ENCODE data around the gene SHOX. TPM values are rescaled to one million over a fixed set of nuclear protein-coding genes. Genes with fewer than 3 reads are reported as not detected.

SHOX gene
- total RNA-seq, 3 donors from 2014 or later, result 0.33 to 0.80 TPM; not detected in 1

GRCh38 chrX:679291-679979 is 48.8 kb downstream of the SHOX start:
- TF ChIP-seq CTCF (IDR thresholded peaks at IDR 0.05) (no peak), POLR2A (IDR thresholded peaks at IDR 0.05) (no peak), POLR2AphosphoS5 (IDR thresholded peaks at IDR 0.05) (no peak)
- Histone ChIP-seq H3K27me3 (peaks cover 0 to 15% of the 10 kb centered on the region in 2 donors), H3K27ac (no peak overlapping the region), H3K36me3 (no peaks in the 10 kb centered on the region), H3K4me1 (no peaks in the 10 kb centered on the region), H3K9me3 (peaks cover 3 to 4% of the 10 kb centered on the region in 2 donors), H3K4me3 (no peak overlapping the region)
- DNase-seq (ENCODE audit: low spot score in 2 of 2), result no peak
- intact Hi-C loops (cut with DNase I; ENCODE audit: low total_unique reads), result no loop called here

- Histone ChIP-seq H3K4me3 (no peak overlapping the region), H3K9me3 (peaks cover 0 to 2% of the 10 kb centered on the region in 2 donors), H3K36me3 (no peaks in the 10 kb centered on the region), H3K27ac (no peak overlapping the region), H3K4me1 (no peaks in the 10 kb centered on the region), H3K27me3 (peaks cover 0 to 10% of the 10 kb centered on the region in 2 donors)
- no peak for TF ChIP-seq POLR2A (IDR thresholded peaks at IDR 0.05)
- TF ChIP-seq POLR2AphosphoS5 (IDR thresholded peaks at IDR 0.05), result no peak
- DNase-seq (ENCODE audit: low spot score in 2 of 2), result no peak
- intact Hi-C loops (cut with DNase I; ENCODE audit: low total_unique reads), result no loop called here
These were observed 49.5 kb downstream of the SHOX start for GRCh38 chrX:680062-680461.

GRCh38 chrX:681989-682388 is 51.4 kb downstream of the SHOX start:
- peaks cover 0 to 10% of the 10 kb centered on the region in 2 donors for H3K27me3 ChIP-seq
- H3K36me3 ChIP-seq, result no peaks in the 10 kb centered on the region
- no peak overlapping the region for H3K4me3 ChIP-seq
- DNase-seq (ENCODE audit: low spot score in 2 of 2), result no peak
- H3K9me3 ChIP-seq, result peaks cover 0 to 2% of the 10 kb centered on the region in 2 donors
- intact Hi-C loops (cut with DNase I; ENCODE audit: low total_unique reads), result no loop called here
- TF ChIP-seq CTCF (IDR thresholded peaks at IDR 0.05) (no peak), POLR2A (IDR thresholded peaks at IDR 0.05) (no peak), POLR2AphosphoS5 (IDR thresholded peaks at IDR 0.05) (no peak)
- no peaks in the 10 kb centered on the region for H3K4me1 ChIP-seq
- no peak overlapping the region for H3K27ac ChIP-seq

DNA sequence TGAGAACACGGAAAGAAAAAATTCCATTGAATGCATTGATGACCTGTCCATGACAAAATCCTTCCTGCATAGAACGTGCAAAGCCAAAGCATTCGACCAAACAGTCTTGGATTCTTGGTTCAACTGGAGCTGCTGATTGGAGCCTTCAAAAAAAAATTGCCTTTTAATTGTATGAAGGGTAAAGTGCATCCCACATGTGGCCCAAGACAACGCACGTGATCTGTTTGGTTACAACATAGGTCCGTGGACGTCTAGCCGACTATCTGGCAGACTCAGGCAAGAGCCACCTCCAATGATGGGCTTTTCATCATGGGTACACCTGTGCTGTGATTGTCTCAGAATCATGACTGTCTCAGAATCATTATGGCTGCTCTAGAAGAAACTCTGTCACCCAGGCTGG is 52.3 kb downstream of the SHOX start:
- Histone ChIP-seq H3K4me3 (no peak overlapping the region), H3K9me3 (peaks cover 0 to 2% of the 10 kb centered on the region in 2 donors), H3K36me3 (no peaks in the 10 kb centered on the region), H3K27ac (no peak overlapping the region), H3K4me1 (no peaks in the 10 kb centered on the region), H3K27me3 (peaks cover 0 to 10% of the 10 kb centered on the region in 2 donors)
- intact Hi-C loops (cut with DNase I; ENCODE audit: low total_unique reads), result no loop called here
- DNase-seq (ENCODE audit: low spot score in 2 of 2), result no peak
- no peak for TF ChIP-seq POLR2AphosphoS5 (IDR thresholded peaks at IDR 0.05)
- no peak for TF ChIP-seq POLR2A (IDR thresholded peaks at IDR 0.05)
- no peak for TF ChIP-seq CTCF (IDR thresholded peaks at IDR 0.05)

DNA sequence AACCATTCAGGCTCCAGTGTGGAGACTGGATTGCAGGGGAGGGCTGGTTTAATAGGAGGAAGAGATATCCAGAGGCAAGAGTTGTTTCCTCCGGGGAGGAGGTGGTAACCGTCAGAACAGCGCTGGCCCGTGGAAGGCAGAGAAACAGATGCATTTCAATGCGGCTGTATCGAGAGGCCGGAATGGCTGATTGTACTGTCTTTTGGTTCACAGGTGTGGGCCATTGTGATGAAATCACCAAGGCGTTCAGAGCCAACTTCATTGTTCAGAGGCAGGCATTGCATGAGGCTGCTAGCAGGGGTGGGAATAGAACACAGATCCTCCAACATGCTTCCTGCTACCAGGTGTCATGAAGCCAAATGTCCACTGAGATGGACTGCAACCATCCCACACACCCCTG is 53.0 kb downstream of the SHOX start:
- H3K27me3 ChIP-seq, result peaks cover 0 to 10% of the 10 kb centered on the region in 2 donors
- no peak overlapping the region for H3K4me3 ChIP-seq
- H3K36me3 ChIP-seq, result no peaks in the 10 kb centered on the region
- no peak for DNase-seq (ENCODE audit: low spot score in 2 of 2)
- no peak overlapping the region for H3K27ac ChIP-seq
- peaks cover 0 to 2% of the 10 kb centered on the region in 2 donors for H3K9me3 ChIP-seq
- no peaks in the 10 kb centered on the region for H3K4me1 ChIP-seq
- TF ChIP-seq POLR2A (IDR thresholded peaks at IDR 0.05), result no peak
- TF ChIP-seq POLR2AphosphoS5 (IDR thresholded peaks at IDR 0.05), result no peak
- no peak for TF ChIP-seq CTCF (IDR thresholded peaks at IDR 0.05)
- intact Hi-C loops (cut with DNase I; ENCODE audit: low total_unique reads), result no loop called here

Data from breast epithelium (tissue), 4 donors.